CD4-positive, alpha-beta T cell treated with Interleukin-12 subunit alpha and Interleukin-12 subunit beta, for 1 hour (primary cell): ENCODE data around the gene SLC39A7.

Experiments used
- DNase-seq: peaks from one replicate; pipeline ENCODE4 v3.0.0-alpha.2; 2020

The SLC39A7 gene

DNA sequence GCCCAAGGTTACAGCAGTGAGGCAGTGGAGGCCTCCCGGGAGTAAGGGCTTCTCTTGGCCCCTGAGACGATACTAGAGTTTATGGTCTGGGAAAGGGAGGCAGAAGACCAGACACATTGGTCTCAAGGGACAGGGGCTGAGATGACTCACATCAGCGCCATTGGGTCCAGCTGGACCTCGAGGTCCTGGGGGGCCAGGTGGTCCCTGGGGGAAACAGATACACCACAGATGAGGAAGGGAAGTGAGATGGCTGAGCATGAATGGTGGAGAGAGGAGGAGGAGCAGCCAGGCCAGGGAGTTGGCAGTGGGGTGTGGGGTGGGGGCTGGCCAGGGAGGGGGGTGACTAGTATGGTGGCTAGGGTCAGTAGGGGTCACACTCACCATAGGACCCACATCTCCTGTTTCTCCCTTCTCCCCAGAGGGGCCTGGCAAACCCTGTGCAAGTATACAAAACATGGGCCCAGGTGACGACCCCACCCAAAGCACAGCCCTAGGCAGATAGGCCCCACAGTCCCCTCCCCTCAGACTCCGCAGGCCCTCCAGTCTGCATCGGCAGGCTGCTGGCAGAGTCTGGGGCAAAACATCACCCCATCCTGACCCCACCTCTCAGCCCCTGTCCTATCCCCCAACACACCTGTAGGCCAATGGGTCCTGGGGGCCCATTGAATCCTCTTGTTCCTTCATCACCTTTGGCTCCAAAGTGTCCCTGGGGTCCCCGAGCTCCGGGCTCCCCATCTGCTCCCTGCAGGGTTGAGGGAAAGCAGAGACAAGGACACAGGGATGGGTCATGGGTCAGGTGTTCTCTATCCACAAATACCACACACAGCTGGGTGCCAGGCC, 30.3 kb upstream of the SLC39A7 start:
- DNase-seq = no peak

- DNase-seq = no peak
Measured at GRCh38 chr6:33171016-33171879, 29.4 kb upstream of the SLC39A7 start.

DNA sequence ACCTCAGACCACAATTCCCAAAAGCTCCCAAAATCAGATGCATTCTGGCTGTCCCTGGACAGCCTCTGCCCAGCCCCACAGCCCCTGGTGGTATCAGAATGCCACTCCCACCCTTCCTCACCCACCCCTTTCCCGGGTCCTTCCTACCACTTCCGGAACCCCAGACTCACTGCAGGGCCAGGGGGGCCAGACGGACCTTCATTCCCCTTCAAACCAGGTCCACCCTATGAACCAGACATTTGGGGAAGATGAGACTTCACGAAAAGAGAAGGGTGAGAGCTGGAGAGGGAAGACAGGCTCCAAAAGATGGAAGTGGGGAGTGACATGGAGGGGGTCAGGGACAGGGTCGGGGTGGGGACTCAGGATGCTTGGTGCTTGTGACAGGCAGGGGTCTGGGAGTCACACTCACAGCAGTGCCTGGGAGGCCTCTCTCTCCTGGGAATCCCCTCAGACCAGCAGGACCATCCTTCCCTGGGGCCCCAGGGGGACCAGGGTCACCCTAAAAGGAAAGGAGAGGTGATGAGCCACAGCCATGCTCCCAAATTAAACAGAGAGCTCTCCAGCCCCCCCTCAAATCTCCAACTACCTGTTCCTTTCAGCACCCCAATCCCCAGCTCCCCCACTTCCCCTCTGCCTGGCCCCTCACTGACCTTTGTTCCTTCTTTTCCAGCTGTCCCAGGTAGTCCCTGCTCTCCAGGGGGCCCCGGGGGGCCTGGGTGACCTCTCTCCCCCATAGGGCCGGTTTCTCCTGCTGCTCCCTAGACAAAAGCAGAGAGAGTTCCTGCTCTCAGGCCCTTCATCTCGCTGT, 28.6 kb upstream of the SLC39A7 start:
- no peak for DNase-seq

GRCh38 chr6:33172688-33173534, 27.8 kb upstream of the SLC39A7 start:
- no peak for DNase-seq

GRCh38 chr6:33173535-33174180, 27.0 kb upstream of the SLC39A7 start:
- DNase-seq = no peak

- DNase-seq = no peak
Measured at GRCh38 chr6:33174784-33175183, 25.9 kb upstream of the SLC39A7 start.

DNA sequence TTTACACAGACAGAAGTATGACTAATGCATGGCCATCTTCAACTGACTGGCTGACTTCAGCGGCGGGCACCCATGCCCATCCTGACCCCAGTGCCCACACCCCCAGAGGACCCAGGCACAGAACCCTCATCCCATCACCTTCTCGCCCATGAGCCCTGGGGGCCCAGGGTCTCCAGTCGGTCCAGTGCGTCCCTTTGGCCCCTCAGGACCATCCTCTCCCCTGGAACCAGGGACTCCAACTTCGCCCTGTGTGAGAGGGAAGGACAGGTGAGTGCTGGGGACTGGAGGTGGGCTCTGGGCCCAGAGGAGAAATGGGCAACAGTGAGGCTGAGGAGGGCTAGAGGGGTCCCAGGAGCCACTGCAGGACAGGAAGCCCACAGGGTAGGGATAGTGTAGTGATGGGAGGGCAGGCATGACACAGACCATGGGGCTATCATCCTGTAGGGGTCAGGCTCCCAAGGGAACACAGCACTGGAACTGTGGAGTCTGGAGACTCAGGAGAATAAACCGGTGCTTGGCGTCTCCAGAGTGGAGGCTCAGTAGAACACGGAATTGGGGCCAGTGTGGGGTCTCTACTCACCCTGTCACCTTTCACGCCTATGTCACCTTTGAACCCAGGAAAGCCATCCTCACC, 25.1 kb upstream of the SLC39A7 start:
- DNase-seq = no peak

GRCh38 chr6:33176906-33177305, 23.8 kb upstream of the SLC39A7 start:
- no peak for DNase-seq

GRCh38 chr6:33177552-33178446, 22.9 kb upstream of the SLC39A7 start:
- DNase-seq = no peak

GRCh38 chr6:33178755-33179475, 21.8 kb upstream of the SLC39A7 start:
- no peak for DNase-seq

GRCh38 chr6:33181141-33181540, 19.5 kb upstream of the SLC39A7 start:
- DNase-seq = no peak

GRCh38 chr6:33183071-33183683, 17.5 kb upstream of the SLC39A7 start:
- DNase-seq = no peak

- DNase-seq = no peak
Measured at GRCh38 chr6:33185190-33185589, 15.5 kb upstream of the SLC39A7 start.

GRCh38 chr6:33185654-33186187, 14.9 kb upstream of the SLC39A7 start:
- no peak for DNase-seq

- DNase-seq = no peak
Measured at GRCh38 chr6:33187809-33188208, 12.9 kb upstream of the SLC39A7 start.

GRCh38 chr6:33189164-33189563, 11.5 kb upstream of the SLC39A7 start:
- DNase-seq = no peak

DNA sequence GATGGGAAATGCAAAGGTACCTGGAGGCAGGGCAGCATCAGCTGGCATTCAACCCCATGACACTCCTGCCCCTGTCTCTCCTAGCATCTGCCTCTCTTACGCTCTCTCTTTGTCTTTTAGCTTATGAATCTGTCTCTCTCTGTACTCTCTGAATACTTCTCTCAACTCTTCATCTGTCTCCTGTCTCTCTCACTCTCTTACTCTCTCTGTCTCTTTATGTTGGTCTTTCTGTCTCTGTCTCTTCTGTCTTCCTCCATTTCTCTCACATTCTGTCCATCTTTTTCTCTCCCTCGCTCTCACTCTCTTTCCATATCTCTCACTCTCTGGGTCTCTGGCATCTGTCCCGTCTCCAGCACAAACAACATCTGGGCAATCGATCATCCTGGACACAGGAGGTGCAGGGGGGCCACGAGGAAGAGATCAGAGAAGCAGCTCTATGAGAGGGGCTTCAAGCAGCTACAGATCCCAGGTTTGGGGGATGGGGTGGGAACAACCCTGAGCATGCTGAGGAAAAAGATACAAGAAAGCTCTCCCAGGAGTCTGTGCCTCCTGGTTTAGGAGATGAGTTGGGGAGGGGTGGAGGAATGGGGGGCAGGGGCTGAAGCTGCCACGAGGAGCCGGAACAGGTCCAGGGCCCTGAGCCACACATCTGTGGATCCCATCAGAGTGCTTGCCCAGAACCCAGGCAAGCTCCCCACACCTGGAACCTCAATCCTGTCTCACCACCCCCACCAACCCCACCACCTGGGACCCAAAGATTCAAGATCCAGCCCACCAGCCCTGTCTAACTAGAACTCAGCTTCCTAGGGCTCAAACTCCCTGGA, 10.8 kb upstream of the SLC39A7 start:
- no peak for DNase-seq
